GM21526 (cell line): ENCODE data around the gene OTOP2.
"Not testable (repeated sequence)": the region's sequence is repeated elsewhere in the genome, so short reads cannot be mapped to it uniquely, and the experiment has no call there.

Experiments used
- ATAC-seq: cut with Tn5 transposase; IDR thresholded peaks from one replicate; pipeline ENCODE4 v1.9.1; 2021; ENCODE audit warnings: moderate library complexity; ENCODE audit not compliant: unreplicated experiment, low FRiP score

Gene OTOP2

GRCh38 chr17:74898376-74898946, 25.6 kb upstream of the OTOP2 start:
- no peak for ATAC-seq

GRCh38 chr17:74900208-74900607, 23.9 kb upstream of the OTOP2 start:
- ATAC-seq, result no peak

- no peak for ATAC-seq
Measured at GRCh38 chr17:74901353-74902135, 22.5 kb upstream of the OTOP2 start.

GRCh38 chr17:74903034-74903433, 21.0 kb upstream of the OTOP2 start:
- no peak for ATAC-seq

- ATAC-seq, result no peak
Measured at GRCh38 chr17:74903671-74904070, 20.4 kb upstream of the OTOP2 start.

- no peak for ATAC-seq
Measured at GRCh38 chr17:74904687-74905409, 19.2 kb upstream of the OTOP2 start.

- ATAC-seq, result not testable (repeated sequence)
Measured at GRCh38 chr17:74906214-74906793, 17.8 kb upstream of the OTOP2 start.

GRCh38 chr17:74907012-74907411, 17.1 kb upstream of the OTOP2 start:
- ATAC-seq, result no peak

GRCh38 chr17:74909097-74909496, 15.0 kb upstream of the OTOP2 start:
- ATAC-seq, result not testable (repeated sequence)

GRCh38 chr17:74911423-74911822, 12.7 kb upstream of the OTOP2 start:
- not testable (repeated sequence) for ATAC-seq

- ATAC-seq, result no peak
Measured at GRCh38 chr17:74916136-74916850, 7.8 kb upstream of the OTOP2 start.

GRCh38 chr17:74916851-74917199, 7.2 kb upstream of the OTOP2 start:
- no peak for ATAC-seq

GRCh38 chr17:74917430-74917829, 6.6 kb upstream of the OTOP2 start:
- no peak for ATAC-seq

GRCh38 chr17:74918906-74919305, 5.2 kb upstream of the OTOP2 start:
- no peak for ATAC-seq

GRCh38 chr17:74919440-74920305, 4.4 kb upstream of the OTOP2 start:
- no peak for ATAC-seq

- no peak for ATAC-seq
Measured at GRCh38 chr17:74920306-74920620, 3.8 kb upstream of the OTOP2 start.

- ATAC-seq, result no peak
Measured at GRCh38 chr17:74920642-74921025, 3.4 kb upstream of the OTOP2 start.

GRCh38 chr17:74921026-74921681, 2.9 kb upstream of the OTOP2 start:
- no peak for ATAC-seq

GRCh38 chr17:74921769-74922168, 2.3 kb upstream of the OTOP2 start:
- ATAC-seq, result no peak
